Measurements from ENCODE around the gene EFNA2. TPM values are rescaled to one million over a fixed set of nuclear protein-coding genes. Genes with fewer than 3 reads are reported as not detected.

Gene EFNA2
- total RNA-seq, 1 experiment from 2014 or later = 14.3 TPM

- Histone ChIP-seq H2BK20ac (ENCODE audit: low read depth, low read length, poor library complexity, severe bottlenecking) (no peak overlapping the region), H4K5ac (ENCODE audit: insufficient read length, low read depth, low read length) (no peak overlapping the region), H2BK120ac (ENCODE audit: low read depth, low read length, poor library complexity, severe bottlenecking) (no peak overlapping the region), H2AFZ (ENCODE audit: low read length) (no peak overlapping the region), H3K27ac (ENCODE audit: insufficient read length, low read depth, low read length) (no peak overlapping the region), H4K8ac (replicated peaks; ENCODE audit: insufficient read length, low read depth, low read length) (no peak overlapping the region), H4K20me1 (ENCODE audit: control insufficient read depth, insufficient read depth, insufficient read length) (no peaks in the 10 kb centered on the region), H3K79me2 (ENCODE audit: insufficient read depth, low read length) (no peaks in the 10 kb centered on the region), H2BK12ac (ENCODE audit: insufficient read length, low read depth, low read length) (no peak overlapping the region), H3K9me3 (ENCODE audit: control insufficient read depth, low read depth, low read length) (no peaks in the 10 kb centered on the region), H4K91ac (ENCODE audit: insufficient read length, low read depth, low read length) (no peak overlapping the region), H3T11ph (ENCODE audit: low read length) (no peak overlapping the region), H3K4ac (ENCODE audit: low read depth, low read length) (no peak overlapping the region), H2AK5ac (ENCODE audit: insufficient read length, low read length) (no peak overlapping the region), H3K23ac (ENCODE audit: insufficient read length, low read depth, low read length) (no peak overlapping the region), H3K79me1 (ENCODE audit: insufficient read depth, low read depth, low read length, poor library complexity, severe bottlenecking) (no peaks in the 10 kb centered on the region), H3K27me3 (ENCODE audit: insufficient read depth, low read length) (no peaks in the 10 kb centered on the region), H3K4me1 (ENCODE audit: insufficient read depth, low read length) (no peaks in the 10 kb centered on the region), H2BK5ac (ENCODE audit: insufficient read length, low read length) (no peak overlapping the region), H3K18ac (ENCODE audit: insufficient read length, low read depth, low read length) (no peak overlapping the region), H3K56ac (ENCODE audit: insufficient read length, low read depth, low read length) (no peak overlapping the region), H3K4me2 (ENCODE audit: insufficient read depth, insufficient read length, low read length) (no peak overlapping the region), H3K14ac (ENCODE audit: insufficient read depth, low read length) (no peak overlapping the region), H3K9ac (ENCODE audit: extremely low read depth, insufficient read length, low read length) (no peak overlapping the region), H2BK15ac (ENCODE audit: low read depth, low read length) (no peak overlapping the region), H3K23me2 (ENCODE audit: insufficient read length, low read depth, low read length, poor library complexity, severe bottlenecking) (peaks cover 5% of the 10 kb centered on the region)
- TF ChIP-seq CTCF (conservative IDR thresholded peaks at IDR 0.05) = no peak; the same call in 2 of the 3 replicates
- DNase-seq = no peak
- H3K27me3 Mint-ChIP-seq (ENCODE audit: low read depth) = peaks cover 14% of the 10 kb centered on the region
- no peak overlapping the region; a peak in 1 of 7 replicates for H3K27ac Mint-ChIP-seq
- no peaks in the 10 kb centered on the region for H3K9me3 Mint-ChIP-seq
- H3K4me3 Mint-ChIP-seq = no peak overlapping the region
- H3K4me1 Mint-ChIP-seq = peaks cover 0 to 15% of the 10 kb centered on the region in 2 experiments; a peak in 2 of 4 replicates
- H3K36me3 Mint-ChIP-seq (ENCODE audit: insufficient read depth in 1 of 3, low read depth in 3 of 3) = no peaks in the 10 kb centered on the region
- no CpG with 5 or more reads among the region's 21 CpGs for WGBS (ENCODE audit: extremely low coverage, insufficient read length, low lambda C conversion rate)
Measured at GRCh38 chr19:1311543-1312091, 25.9 kb downstream of the EFNA2 start.
